ENCODE measurements around the gene CDYL2.

CDYL2 gene

GRCh38 chr16:80707686-80708085 lies 96.7 kb downstream of the CDYL2 start:
- Histone ChIP-seq H2AK5ac (ENCODE audit: low read depth, low read length) (no peak overlapping the region), H3K18ac (ENCODE audit: low read length) (no peak overlapping the region), H2BK5ac (ENCODE audit: low read length) (no peak overlapping the region), H3K79me1 (ENCODE audit: low read depth, low read length) (no peaks in the 10 kb centered on the region), H3K9ac (ENCODE audit: low read depth, low read length, poor library complexity) (no peak overlapping the region), H4K8ac (ENCODE audit: low read depth, low read length) (no peak overlapping the region), H3K27me3 (ENCODE audit: control insufficient read depth in 3 of 3, insufficient read depth in 3 of 3, low read depth in 1 of 3, low read length in 3 of 3) (no peaks in the 10 kb centered on the region), H2BK15ac (ENCODE audit: low read length) (no peak overlapping the region), H3K4me3 (ENCODE audit: low read length in 2 of 2) (no peak overlapping the region), H4K91ac (ENCODE audit: low read depth, low read length, poor library complexity) (no peak overlapping the region), H3K36me3 (replicated peaks in 1 of 2; ENCODE audit: control insufficient read depth in 2 of 2, insufficient read depth in 2 of 2, low read length in 2 of 2) (no peaks in the 10 kb centered on the region), H3K4ac (ENCODE audit: low read length) (no peak overlapping the region), H3K23ac (ENCODE audit: low read depth, low read length, poor library complexity) (no peak overlapping the region), H3K4me1 (ENCODE audit: control insufficient read depth in 2 of 2, insufficient read depth in 1 of 2, low read depth in 1 of 2, low read length in 2 of 2) (no peaks in the 10 kb centered on the region), H3K4me2 (ENCODE audit: insufficient read depth, low read length, poor library complexity, severe bottlenecking) (no peak overlapping the region), H3K14ac (ENCODE audit: low read length) (no peak overlapping the region), H2AFZ (ENCODE audit: low read length) (no peak overlapping the region), H2BK120ac (ENCODE audit: low read depth, low read length) (no peak overlapping the region), H3K27ac (replicated peaks; ENCODE audit: low read length) (no peak overlapping the region), H2BK12ac (ENCODE audit: low read length) (no peak overlapping the region), H3K9me3 (replicated peaks in 1 of 2; ENCODE audit: control insufficient read depth in 2 of 2, insufficient read depth in 1 of 2, low read depth in 1 of 2, low read length in 2 of 2) (no peaks in the 10 kb centered on the region)
- DNase-seq (ENCODE audit: low spot score), result no peak

- no peak overlapping the region for H2AK5ac ChIP-seq (ENCODE audit: low read depth, low read length)
- DNase-seq (ENCODE audit: low spot score), result no peak
- no peak overlapping the region for H2BK15ac ChIP-seq (ENCODE audit: low read length)
- no peak overlapping the region for H3K9ac ChIP-seq (ENCODE audit: low read depth, low read length, poor library complexity)
- H2BK12ac ChIP-seq (ENCODE audit: low read length), result no peak overlapping the region
- H2BK120ac ChIP-seq (ENCODE audit: low read depth, low read length), result no peak overlapping the region
- no peak overlapping the region for H3K14ac ChIP-seq (ENCODE audit: low read length)
- no peak overlapping the region for H3K4ac ChIP-seq (ENCODE audit: low read length)
- no peak overlapping the region for H3K23ac ChIP-seq (ENCODE audit: low read depth, low read length, poor library complexity)
- H3K9me3 ChIP-seq (replicated peaks in 1 of 2; ENCODE audit: control insufficient read depth in 2 of 2, insufficient read depth in 1 of 2, low read depth in 1 of 2, low read length in 2 of 2), result no peaks in the 10 kb centered on the region
- H3K4me2 ChIP-seq (ENCODE audit: insufficient read depth, low read length, poor library complexity, severe bottlenecking), result no peak overlapping the region
- H4K91ac ChIP-seq (ENCODE audit: low read depth, low read length, poor library complexity), result no peak overlapping the region
- H3K36me3 ChIP-seq (replicated peaks in 1 of 2; ENCODE audit: control insufficient read depth in 2 of 2, insufficient read depth in 2 of 2, low read length in 2 of 2), result no peaks in the 10 kb centered on the region
- no peak overlapping the region for H3K4me3 ChIP-seq (ENCODE audit: low read length in 2 of 2)
- WGBS, 2 donors (ENCODE audit: extremely low coverage in 2 of 2, insufficient read length in 2 of 2, insufficient replicate concordance in 1 of 2), result no CpG with 5 or more reads among the region's 2 CpGs
- H4K8ac ChIP-seq (ENCODE audit: low read depth, low read length), result no peak overlapping the region
- H3K27me3 ChIP-seq (ENCODE audit: control insufficient read depth in 3 of 3, insufficient read depth in 3 of 3, low read depth in 1 of 3, low read length in 3 of 3), result no peaks in the 10 kb centered on the region
- no peaks in the 10 kb centered on the region for H3K4me1 ChIP-seq (ENCODE audit: control insufficient read depth in 2 of 2, insufficient read depth in 1 of 2, low read depth in 1 of 2, low read length in 2 of 2)
- H2AFZ ChIP-seq (ENCODE audit: low read length), result no peak overlapping the region
- no peaks in the 10 kb centered on the region for H3K79me1 ChIP-seq (ENCODE audit: low read depth, low read length)
- H3K27ac ChIP-seq (replicated peaks; ENCODE audit: low read length), result no peak overlapping the region
- no peak overlapping the region for H3K18ac ChIP-seq (ENCODE audit: low read length)
- no peak overlapping the region for H2BK5ac ChIP-seq (ENCODE audit: low read length)
Measured at GRCh38 chr16:80705596-80705995, 98.8 kb downstream of the CDYL2 start.

GRCh38 chr16:80704751-80705505 lies 99.5 kb downstream of the CDYL2 start:
- no peak overlapping the region for H3K4me3 ChIP-seq (ENCODE audit: low read length in 2 of 2)
- no peak overlapping the region for H2AK5ac ChIP-seq (ENCODE audit: low read depth, low read length)
- H3K9me3 ChIP-seq (replicated peaks in 1 of 2; ENCODE audit: control insufficient read depth in 2 of 2, insufficient read depth in 1 of 2, low read depth in 1 of 2, low read length in 2 of 2), result no peaks in the 10 kb centered on the region
- WGBS, 2 donors (ENCODE audit: extremely low coverage in 2 of 2, insufficient read length in 2 of 2, insufficient replicate concordance in 1 of 2), result no CpG with 5 or more reads among the region's 9 CpGs
- H3K14ac ChIP-seq (ENCODE audit: low read length), result no peak overlapping the region
- H3K18ac ChIP-seq (ENCODE audit: low read length), result no peak overlapping the region
- H3K23ac ChIP-seq (ENCODE audit: low read depth, low read length, poor library complexity), result no peak overlapping the region
- H2AFZ ChIP-seq (ENCODE audit: low read length), result no peak overlapping the region
- no peak overlapping the region for H2BK120ac ChIP-seq (ENCODE audit: low read depth, low read length)
- no peak overlapping the region for H2BK5ac ChIP-seq (ENCODE audit: low read length)
- no peaks in the 10 kb centered on the region for H3K27me3 ChIP-seq (ENCODE audit: control insufficient read depth in 3 of 3, insufficient read depth in 3 of 3, low read depth in 1 of 3, low read length in 3 of 3)
- H4K8ac ChIP-seq (ENCODE audit: low read depth, low read length), result no peak overlapping the region
- no peaks in the 10 kb centered on the region for H3K4me1 ChIP-seq (ENCODE audit: control insufficient read depth in 2 of 2, insufficient read depth in 1 of 2, low read depth in 1 of 2, low read length in 2 of 2)
- no peaks in the 10 kb centered on the region for H3K36me3 ChIP-seq (replicated peaks in 1 of 2; ENCODE audit: control insufficient read depth in 2 of 2, insufficient read depth in 2 of 2, low read length in 2 of 2)
- no peak overlapping the region for H3K4ac ChIP-seq (ENCODE audit: low read length)
- H3K4me2 ChIP-seq (ENCODE audit: insufficient read depth, low read length, poor library complexity, severe bottlenecking), result no peak overlapping the region
- H4K91ac ChIP-seq (ENCODE audit: low read depth, low read length, poor library complexity), result no peak overlapping the region
- no peak overlapping the region for H3K9ac ChIP-seq (ENCODE audit: low read depth, low read length, poor library complexity)
- no peak overlapping the region for H3K27ac ChIP-seq (replicated peaks; ENCODE audit: low read length)
- H2BK12ac ChIP-seq (ENCODE audit: low read length), result no peak overlapping the region
- no peaks in the 10 kb centered on the region for H3K79me1 ChIP-seq (ENCODE audit: low read depth, low read length)
- no peak for DNase-seq (ENCODE audit: low spot score)
- H2BK15ac ChIP-seq (ENCODE audit: low read length), result no peak overlapping the region

DNA sequence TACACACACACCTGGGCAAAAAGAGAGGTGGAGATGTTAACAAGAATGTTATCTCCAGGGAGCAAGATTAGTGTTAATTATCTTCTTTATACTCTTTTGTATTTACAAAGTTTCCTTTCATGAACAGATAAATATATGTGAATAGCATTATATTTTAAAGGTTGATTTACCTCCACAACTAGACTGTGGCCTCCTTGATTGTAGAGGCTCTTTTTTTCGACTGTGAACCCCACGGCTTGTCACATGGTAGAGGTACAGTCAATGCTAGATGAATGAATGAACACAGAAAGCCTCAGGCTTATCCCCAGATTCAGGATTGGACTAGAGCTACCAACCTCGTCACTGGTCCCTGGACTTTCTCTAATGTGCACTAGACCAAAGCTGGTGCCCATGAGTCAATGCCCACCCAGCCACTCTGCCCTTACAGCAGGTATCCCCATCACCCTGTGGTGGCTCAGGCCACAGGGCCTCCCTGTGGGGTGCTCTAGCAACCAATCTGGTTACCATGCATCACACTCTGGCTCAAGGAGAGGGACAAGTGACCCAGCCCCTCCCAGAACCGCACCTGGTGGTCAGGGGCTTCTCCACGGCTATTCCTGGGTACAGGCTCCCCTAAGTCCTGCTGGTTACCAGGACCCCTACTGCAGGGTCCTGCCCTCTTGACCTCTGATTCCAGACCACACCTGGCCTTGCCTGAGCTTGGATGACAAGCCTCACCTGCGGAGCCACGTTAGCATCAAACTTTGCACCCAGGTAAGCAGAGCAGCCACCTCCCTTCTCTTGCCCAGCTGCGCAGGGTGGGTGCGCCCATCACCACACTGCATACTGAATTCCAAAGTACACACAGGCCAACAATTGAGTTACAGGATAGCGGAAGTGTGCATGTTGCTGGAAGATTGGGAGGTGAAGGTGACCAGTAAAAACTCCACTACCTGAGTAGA lies 101.0 kb downstream of the CDYL2 start:
- H2BK5ac ChIP-seq (ENCODE audit: low read length), result no peak overlapping the region
- H2AK5ac ChIP-seq (ENCODE audit: low read depth, low read length), result no peak overlapping the region
- H3K36me3 ChIP-seq (replicated peaks in 1 of 2; ENCODE audit: control insufficient read depth in 2 of 2, insufficient read depth in 2 of 2, low read length in 2 of 2), result no peaks in the 10 kb centered on the region
- no peak for DNase-seq (ENCODE audit: low spot score)
- H2BK120ac ChIP-seq (ENCODE audit: low read depth, low read length), result no peak overlapping the region
- peak overlapping the region; percentile 56 for H3K18ac ChIP-seq (ENCODE audit: low read length)
- H2AFZ ChIP-seq (ENCODE audit: low read length), result no peak overlapping the region
- H3K4me3 ChIP-seq (ENCODE audit: low read length in 2 of 2), result no peak overlapping the region
- H3K9ac ChIP-seq (ENCODE audit: low read depth, low read length, poor library complexity), result no peak overlapping the region
- peak overlapping the region; percentile 16 for H4K91ac ChIP-seq (ENCODE audit: low read depth, low read length, poor library complexity)
- peak overlapping the region; percentile 16 for H3K23ac ChIP-seq (ENCODE audit: low read depth, low read length, poor library complexity)
- H2BK12ac ChIP-seq (ENCODE audit: low read length), result no peak overlapping the region
- H3K4me1 ChIP-seq (ENCODE audit: control insufficient read depth in 2 of 2, insufficient read depth in 1 of 2, low read depth in 1 of 2, low read length in 2 of 2), result no peaks in the 10 kb centered on the region
- H4K8ac ChIP-seq (ENCODE audit: low read depth, low read length), result no peak overlapping the region
- H3K27ac ChIP-seq (replicated peaks; ENCODE audit: low read length), result no peak overlapping the region
- H2BK15ac ChIP-seq (ENCODE audit: low read length), result no peak overlapping the region
- WGBS, 2 donors (ENCODE audit: extremely low coverage in 2 of 2, insufficient read length in 2 of 2, insufficient replicate concordance in 1 of 2), result no CpG with 5 or more reads among the region's 10 CpGs
- H3K14ac ChIP-seq (ENCODE audit: low read length), result peak overlapping the region; percentile 9
- H3K27me3 ChIP-seq (ENCODE audit: control insufficient read depth in 3 of 3, insufficient read depth in 3 of 3, low read depth in 1 of 3, low read length in 3 of 3), result no peaks in the 10 kb centered on the region
- no peaks in the 10 kb centered on the region for H3K79me1 ChIP-seq (ENCODE audit: low read depth, low read length)
- H3K4me2 ChIP-seq (ENCODE audit: insufficient read depth, low read length, poor library complexity, severe bottlenecking), result no peak overlapping the region
- no peak overlapping the region for H3K4ac ChIP-seq (ENCODE audit: low read length)
- no peaks in the 10 kb centered on the region for H3K9me3 ChIP-seq (replicated peaks in 1 of 2; ENCODE audit: control insufficient read depth in 2 of 2, insufficient read depth in 1 of 2, low read depth in 1 of 2, low read length in 2 of 2)

All from neuronal stem cell (in vitro differentiated cells).